ENCODE data around the gene BRME1. TPM values are rescaled to one million over a fixed set of nuclear protein-coding genes. Genes with fewer than 3 reads are reported as not detected.
A peak's percentile ranks its signal among the peaks of the same experiment; 100 is the strongest.

The BRME1 gene
- total RNA-seq (10 to 100 TPM; 26.3 to 48.9 TPM), polyA plus RNA-seq (ENCODE audit: insufficient read depth, low read depth, low replicate concordance) (17.8 TPM)
- long read RNA-seq, donor 1, partial matches to known transcripts, result 0 of 3 reads
- long read RNA-seq, donor 1, other reads (novel, unspliced or antisense), result 0 of 3 reads
- long read RNA-seq, donor 2, partial matches to known transcripts, result 0 of 1 reads
- long read RNA-seq, donor 2, other reads (novel, unspliced or antisense), result 0 of 1 reads

GRCh38 chr19:13905634-13906520 is at the start of gene BRME1, which contains the start of gene CC2D1A:
TSS of gene BRME1 (minus strand) at chr19:13906117. CDS start at chr19:13904892, 1,225 bp downstream.
TSS of gene CC2D1A (plus strand) at chr19:13906201. CDS start at chr19:13906442, 241 bp downstream.
- DNase-seq, result peak; percentile 96
- H3K27me3 ChIP-seq, result no peaks in the 10 kb centered on the region
- H3K9me3 ChIP-seq, result no peaks in the 10 kb centered on the region
- no peak for TF ChIP-seq CTCF (IDR thresholded peaks at IDR 0.05)
- TF ChIP-seq POLR2A (IDR thresholded peaks at IDR 0.05), result peak; percentile 28
- peak within 1 kb of the TSS; percentile 90 for H3K4me3 ChIP-seq
- H3K36me3 ChIP-seq (ENCODE audit: low read depth, missing control alignments), result no peaks in the 10 kb centered on the region
- H3K4me1 ChIP-seq, result peaks cover 10% of the 10 kb centered on the region
- 5 to 15% methylated on average over 17 to 79 of the region's 86 CpGs for WGBS, 2 donors
- peak within 1 kb of the TSS; percentile 40 to 70 for H3K27ac ChIP-seq
- intact Hi-C loops (cut with DNase I; ENCODE audit: low total_unique reads), result no loop called here

GRCh38 chr19:13954185-13954584 is 48.3 kb upstream of the BRME1 start:
- peaks cover 14% of the 10 kb centered on the region for H3K4me1 ChIP-seq
- no peaks in the 10 kb centered on the region for H3K36me3 ChIP-seq (ENCODE audit: low read depth, missing control alignments)
- TF ChIP-seq CTCF (IDR thresholded peaks at IDR 0.05) (no peak), POLR2A (IDR thresholded peaks at IDR 0.05) (no peak)
- H3K27me3 ChIP-seq, result no peaks in the 10 kb centered on the region
- no peak overlapping the region for H3K27ac ChIP-seq
- DNase-seq, result no peak
- no peak overlapping the region for H3K4me3 ChIP-seq
- WGBS, 2 donors, result 89 to 94% methylated on average over 5 to 15 of the region's 15 CpGs
- no peaks in the 10 kb centered on the region for H3K9me3 ChIP-seq
- intact Hi-C loops (cut with DNase I; ENCODE audit: low total_unique reads), result no loop called here

- H3K4me3 ChIP-seq, result peak overlapping the region; percentile 80 to 87
- H3K27me3 ChIP-seq, result no peaks in the 10 kb centered on the region
- H3K27ac ChIP-seq, result peak overlapping the region; percentile 79 to 85
- H3K4me1 ChIP-seq, result peaks cover 12% of the 10 kb centered on the region
- H3K9me3 ChIP-seq, result no peaks in the 10 kb centered on the region
- TF ChIP-seq POLR2A (IDR thresholded peaks at IDR 0.05) (no peak), CTCF (IDR thresholded peaks at IDR 0.05) (no peak)
- intact Hi-C loops (cut with DNase I; ENCODE audit: low total_unique reads), result no loop called here
- WGBS, 2 donors, result 0% methylated on average over 4 to 11 of the region's 13 CpGs
- H3K36me3 ChIP-seq (ENCODE audit: low read depth, missing control alignments), result no peaks in the 10 kb centered on the region
- peak; percentile 74 for DNase-seq
These were observed 47.1 kb upstream of the BRME1 start for GRCh38 chr19:13952931-13953531.

- 0% methylated on average over 30 to 62 of the region's 65 CpGs for WGBS, 2 donors
- no peak for TF ChIP-seq POLR2A (IDR thresholded peaks at IDR 0.05)
- TF ChIP-seq CTCF (IDR thresholded peaks at IDR 0.05), result peak in 1 of 3 experiments; percentile 2
These were observed 46.4 kb upstream of the BRME1 start, which contains the start of gene DCAF15 for GRCh38 chr19:13952154-13952930. TSS of gene DCAF15 (plus strand) at chr19:13952509. CDS start at chr19:13952513, 4 bp downstream.

More at GRCh38 chr19:13952154-13952930, 46.4 kb upstream of the BRME1 start, which contains the start of gene DCAF15:
- H3K4me3 ChIP-seq, result peak within 1 kb of the TSS; percentile 80 to 87
- peak; percentile 100 for DNase-seq
- H3K27ac ChIP-seq, result peak within 1 kb of the TSS; percentile 79 to 85
- intact Hi-C loops (cut with DNase I; ENCODE audit: low total_unique reads), result no loop called here
- H3K9me3 ChIP-seq, result no peaks in the 10 kb centered on the region
- no peaks in the 10 kb centered on the region for H3K27me3 ChIP-seq
- H3K4me1 ChIP-seq, result peaks cover 11% of the 10 kb centered on the region
- no peaks in the 10 kb centered on the region for H3K36me3 ChIP-seq (ENCODE audit: low read depth, missing control alignments)

Measured in testis (tissue), 5 donors.